ENCODE data around the gene RBBP6. TPM values are rescaled to one million over a fixed set of nuclear protein-coding genes. Genes with fewer than 3 reads are reported as not detected.

RBBP6 gene
- total RNA-seq, 2 donors from 2014 or later = 83.2 to 92.7 TPM

DNA sequence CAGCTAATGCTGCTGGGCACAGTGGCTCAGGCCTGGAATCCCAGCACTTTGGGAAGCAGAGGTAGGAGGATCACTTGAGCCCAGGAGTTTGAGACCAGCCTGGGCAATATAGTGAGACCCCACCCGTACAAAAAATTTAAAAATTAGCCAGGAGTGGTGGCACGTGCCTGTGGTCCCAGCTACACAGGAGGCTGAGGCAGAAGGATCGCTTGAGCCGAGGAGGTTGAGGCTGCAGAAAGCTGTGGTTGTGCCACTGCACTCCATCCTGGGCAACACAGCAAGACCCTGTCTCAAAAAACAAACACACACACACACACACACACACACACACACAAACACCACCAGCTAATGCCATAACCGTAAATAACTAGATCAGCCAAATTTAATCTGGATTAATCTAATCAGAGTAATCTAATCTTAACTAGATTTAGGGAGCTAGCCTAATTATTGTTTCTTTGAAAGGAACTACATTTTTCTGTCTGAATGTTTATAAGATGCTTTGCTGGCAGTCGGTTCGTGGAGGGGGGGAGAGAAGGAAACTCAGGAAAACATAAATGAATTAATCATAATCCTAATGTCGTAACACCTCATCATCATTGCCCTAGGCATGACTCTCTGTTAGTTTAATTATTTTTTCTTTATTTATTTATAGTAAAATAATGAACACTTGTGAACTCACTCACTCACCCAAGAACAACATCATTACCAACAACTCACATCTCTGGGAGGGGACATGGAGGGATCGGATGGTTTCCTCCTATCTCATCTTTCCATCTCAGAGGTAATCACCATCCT is 12.5 kb upstream of the RBBP6 start:
- 72% methylated on average over 9 of the region's 9 CpGs for WGBS
- intact Hi-C loops (cut with DNase I) = no loop called here
- no peaks in the 10 kb centered on the region for H3K4me1 ChIP-seq (replicated peaks)
- H3K27me3 ChIP-seq (replicated peaks; ENCODE audit: insufficient read depth) = no peaks in the 10 kb centered on the region
- no peak for DNase-seq (ENCODE audit: low spot score)
- no peak overlapping the region for H3K4me3 ChIP-seq
- H3K27ac ChIP-seq = no peak overlapping the region
- H3K36me3 ChIP-seq = no peaks in the 10 kb centered on the region
- H3K9me3 ChIP-seq = no peaks in the 10 kb centered on the region
- TF ChIP-seq POLR2AphosphoS5 (IDR thresholded peaks at IDR 0.05) (no peak), POLR2A (IDR thresholded peaks at IDR 0.05) (no peak)
- TF ChIP-seq, protein P1, sequence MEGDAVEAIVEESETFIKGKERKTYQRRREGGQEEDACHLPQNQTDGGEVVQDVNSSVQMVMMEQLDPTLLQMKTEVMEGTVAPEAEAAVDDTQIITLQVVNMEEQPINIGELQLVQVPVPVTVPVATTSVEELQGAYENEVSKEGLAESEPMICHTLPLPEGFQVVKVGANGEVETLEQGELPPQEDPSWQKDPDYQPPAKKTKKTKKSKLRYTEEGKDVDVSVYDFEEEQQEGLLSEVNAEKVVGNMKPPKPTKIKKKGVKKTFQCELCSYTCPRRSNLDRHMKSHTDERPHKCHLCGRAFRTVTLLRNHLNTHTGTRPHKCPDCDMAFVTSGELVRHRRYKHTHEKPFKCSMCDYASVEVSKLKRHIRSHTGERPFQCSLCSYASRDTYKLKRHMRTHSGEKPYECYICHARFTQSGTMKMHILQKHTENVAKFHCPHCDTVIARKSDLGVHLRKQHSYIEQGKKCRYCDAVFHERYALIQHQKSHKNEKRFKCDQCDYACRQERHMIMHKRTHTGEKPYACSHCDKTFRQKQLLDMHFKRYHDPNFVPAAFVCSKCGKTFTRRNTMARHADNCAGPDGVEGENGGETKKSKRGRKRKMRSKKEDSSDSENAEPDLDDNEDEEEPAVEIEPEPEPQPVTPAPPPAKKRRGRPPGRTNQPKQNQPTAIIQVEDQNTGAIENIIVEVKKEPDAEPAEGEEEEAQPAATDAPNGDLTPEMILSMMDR (IDR thresholded peaks at IDR 0.05) = no peak

DNA sequence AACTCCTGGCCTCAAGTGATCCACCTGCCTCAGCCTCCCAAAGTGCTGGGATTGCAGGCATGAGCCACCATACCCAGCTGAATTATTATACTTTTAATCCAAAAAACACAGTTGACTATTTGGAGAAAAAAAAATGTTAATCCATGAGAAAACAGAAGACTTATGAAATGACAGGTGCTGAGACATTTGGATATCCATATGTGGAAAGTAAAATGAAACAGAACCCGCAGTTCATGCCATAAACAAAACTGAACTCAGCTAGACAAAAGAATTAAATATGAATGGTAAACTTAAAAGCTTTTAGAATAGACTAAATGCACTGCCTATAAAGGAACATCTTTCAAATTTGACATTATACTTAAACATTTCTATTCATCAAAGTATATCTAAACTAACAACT is 8.2 kb upstream of the RBBP6 start:
- TF ChIP-seq, protein P1 (IDR thresholded peaks at IDR 0.05) = no peak
- TF ChIP-seq POLR2A (IDR thresholded peaks at IDR 0.05) = no peak
- no peak overlapping the region for H3K27ac ChIP-seq

DNA sequence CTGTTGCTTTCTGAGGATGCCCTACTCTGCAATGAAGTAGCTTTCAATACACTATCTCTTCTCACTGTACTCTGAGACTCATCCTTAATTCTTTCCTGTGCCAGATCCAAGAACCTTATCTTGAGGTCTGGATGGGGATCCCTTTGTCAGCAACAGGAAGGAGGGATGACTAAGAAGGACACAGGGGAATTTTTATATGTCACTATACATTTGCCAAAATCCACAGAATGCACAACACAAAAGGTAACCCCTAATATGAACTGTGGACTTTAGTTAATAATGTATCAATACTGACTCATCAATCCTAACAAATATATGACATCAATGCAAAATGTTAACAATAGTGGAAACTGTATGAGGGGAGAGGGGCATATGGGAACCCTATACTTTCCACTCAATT is 4.7 kb upstream of the RBBP6 start:
- no peak for DNase-seq (ENCODE audit: low spot score)
- Histone ChIP-seq H3K4me3 (no peak overlapping the region), H3K9me3 (no peaks in the 10 kb centered on the region), H3K4me1 (replicated peaks) (no peaks in the 10 kb centered on the region), H3K27ac (no peak overlapping the region), H3K36me3 (no peaks in the 10 kb centered on the region), H3K27me3 (replicated peaks; ENCODE audit: insufficient read depth) (no peaks in the 10 kb centered on the region)
- intact Hi-C loops (cut with DNase I) = no loop called here
- TF ChIP-seq, protein P1 (IDR thresholded peaks at IDR 0.05) = no peak
- TF ChIP-seq POLR2A (IDR thresholded peaks at IDR 0.05) (no peak), POLR2AphosphoS5 (IDR thresholded peaks at IDR 0.05) (no peak)

More for the DNA sequence above, 8.2 kb upstream of the RBBP6 start:
- no peaks in the 10 kb centered on the region for H3K27me3 ChIP-seq (replicated peaks; ENCODE audit: insufficient read depth)
- DNase-seq (ENCODE audit: low spot score) = no peak
- intact Hi-C loops (cut with DNase I) = no loop called here
- no peaks in the 10 kb centered on the region for H3K9me3 ChIP-seq
- no peaks in the 10 kb centered on the region for H3K4me1 ChIP-seq (replicated peaks)
- H3K36me3 ChIP-seq = no peaks in the 10 kb centered on the region
- no peak overlapping the region for H3K4me3 ChIP-seq
- WGBS = 64% methylated on average over 1 of the region's 1 CpG

DNA sequence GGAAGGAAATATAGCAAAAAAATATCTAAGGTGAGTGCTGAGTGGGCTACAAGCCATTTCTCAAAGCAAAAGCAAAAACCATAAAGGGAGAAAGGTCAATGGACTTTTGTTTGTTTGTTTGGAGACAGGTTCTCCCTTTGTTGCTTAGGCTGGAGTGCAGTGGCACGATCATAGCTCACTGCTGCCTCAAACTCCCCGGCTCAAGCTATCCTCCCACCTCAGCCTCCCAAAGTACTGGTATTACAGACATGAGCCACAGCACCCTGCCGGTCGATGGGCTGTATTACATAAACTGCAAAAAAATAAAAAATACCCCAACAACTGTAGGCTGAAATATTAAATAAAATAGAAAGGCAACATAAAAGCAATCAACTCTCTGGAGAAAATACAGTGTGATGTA is 3.5 kb upstream of the RBBP6 start:
- WGBS = 79% methylated on average over 4 of the region's 4 CpGs
- H3K9me3 ChIP-seq = no peaks in the 10 kb centered on the region
- TF ChIP-seq POLR2A (IDR thresholded peaks at IDR 0.05) (no peak), POLR2AphosphoS5 (IDR thresholded peaks at IDR 0.05) (no peak)
- TF ChIP-seq, protein P1 (IDR thresholded peaks at IDR 0.05) = no peak
- intact Hi-C loops (cut with DNase I) = no loop called here
- H3K36me3 ChIP-seq = no peaks in the 10 kb centered on the region
- no peaks in the 10 kb centered on the region for H3K27me3 ChIP-seq (replicated peaks; ENCODE audit: insufficient read depth)
- no peak overlapping the region for H3K27ac ChIP-seq
- no peak overlapping the region for H3K4me3 ChIP-seq
- no peaks in the 10 kb centered on the region for H3K4me1 ChIP-seq (replicated peaks)
- no peak for DNase-seq (ENCODE audit: low spot score)

DNA sequence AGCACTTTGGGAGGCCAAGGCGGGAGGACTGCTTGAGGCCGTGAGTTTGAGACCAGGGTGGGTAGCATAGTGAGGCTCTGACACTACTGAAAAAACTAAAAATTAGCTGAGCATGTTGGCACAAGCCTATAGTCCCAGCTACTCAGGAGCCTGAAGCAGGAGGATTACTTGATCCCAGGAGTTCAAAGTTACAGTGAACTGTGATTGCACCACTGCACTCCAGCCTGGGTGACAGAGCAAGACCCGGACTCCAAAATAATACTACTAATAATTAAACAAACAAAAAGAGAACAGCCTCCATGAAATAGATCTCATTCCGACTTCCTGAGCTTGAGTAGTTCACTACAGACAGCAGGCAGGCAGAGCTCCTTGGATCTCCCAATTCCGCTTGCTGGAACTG is 2.7 kb upstream of the RBBP6 start:
- Histone ChIP-seq H3K36me3 (no peaks in the 10 kb centered on the region), H3K27me3 (replicated peaks; ENCODE audit: insufficient read depth) (no peaks in the 10 kb centered on the region), H3K9me3 (no peaks in the 10 kb centered on the region), H3K27ac (no peak overlapping the region), H3K4me1 (replicated peaks) (no peaks in the 10 kb centered on the region), H3K4me3 (no peak overlapping the region)
- DNase-seq (ENCODE audit: low spot score) = no peak
- intact Hi-C loops (cut with DNase I) = no loop called here
- no peak for TF ChIP-seq POLR2A (IDR thresholded peaks at IDR 0.05)
- TF ChIP-seq, protein P1 (IDR thresholded peaks at IDR 0.05) = no peak
- TF ChIP-seq POLR2AphosphoS5 (IDR thresholded peaks at IDR 0.05) = no peak
- WGBS = 88% methylated on average over 5 of the region's 5 CpGs

All from prostate gland (tissue), 2 donors.